Ovary (tissue), 3 donors: ENCODE measurements around the gene TTC9.

Experiments used
- EP300 ChIP-seq: sonication (generic); formaldehyde crosslinking; IDR thresholded peaks from one replicate; pipeline ENCODE4 v1.6.1; 2017; ENCODE audit warnings: antibody characterized with exemption
- POLR2A ChIP-seq: fragments of 450-650 bp; IDR thresholded peaks from one replicate; pipeline ENCODE4 v1.6.1; 2017; ENCODE audit warnings: antibody characterized with exemption, mild to moderate bottlenecking, moderate library complexity
- TF ChIP-seq, protein P1 (sequence below), 3 donors: fragments of 450-650 bp in 2 of 3; fragments of 200-600 bp in 1 of 3; IDR thresholded peaks; one replicate each; pipeline versions ENCODE4 v1.5.1 to v1.8.0; 2016 to 2022; ENCODE audit warnings: antibody characterized with exemption in 3 of 3, mild to moderate bottlenecking in 1 of 3
- donor health status: DM: no; HTN: no; CAD: no.

DNA sequence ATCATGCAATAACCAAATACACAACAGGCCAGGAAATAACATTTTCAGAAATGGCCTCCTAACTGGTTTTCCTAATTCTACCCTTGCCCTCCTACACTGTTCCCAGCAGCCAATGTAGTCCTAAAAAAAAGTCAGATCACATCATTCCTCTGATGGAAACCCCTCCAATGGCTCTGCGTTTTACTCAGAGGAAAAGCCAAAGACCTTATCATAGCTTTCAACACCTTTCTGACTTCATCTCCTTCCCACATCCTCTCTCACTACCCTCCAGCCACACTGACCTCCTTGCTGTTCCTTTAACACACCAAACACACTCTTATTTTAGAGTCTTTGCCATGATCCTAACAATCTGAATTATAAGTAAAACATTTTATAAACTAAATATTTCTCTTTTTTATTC is 42.4 kb upstream of the TTC9 start:
- TF ChIP-seq, protein P1, sequence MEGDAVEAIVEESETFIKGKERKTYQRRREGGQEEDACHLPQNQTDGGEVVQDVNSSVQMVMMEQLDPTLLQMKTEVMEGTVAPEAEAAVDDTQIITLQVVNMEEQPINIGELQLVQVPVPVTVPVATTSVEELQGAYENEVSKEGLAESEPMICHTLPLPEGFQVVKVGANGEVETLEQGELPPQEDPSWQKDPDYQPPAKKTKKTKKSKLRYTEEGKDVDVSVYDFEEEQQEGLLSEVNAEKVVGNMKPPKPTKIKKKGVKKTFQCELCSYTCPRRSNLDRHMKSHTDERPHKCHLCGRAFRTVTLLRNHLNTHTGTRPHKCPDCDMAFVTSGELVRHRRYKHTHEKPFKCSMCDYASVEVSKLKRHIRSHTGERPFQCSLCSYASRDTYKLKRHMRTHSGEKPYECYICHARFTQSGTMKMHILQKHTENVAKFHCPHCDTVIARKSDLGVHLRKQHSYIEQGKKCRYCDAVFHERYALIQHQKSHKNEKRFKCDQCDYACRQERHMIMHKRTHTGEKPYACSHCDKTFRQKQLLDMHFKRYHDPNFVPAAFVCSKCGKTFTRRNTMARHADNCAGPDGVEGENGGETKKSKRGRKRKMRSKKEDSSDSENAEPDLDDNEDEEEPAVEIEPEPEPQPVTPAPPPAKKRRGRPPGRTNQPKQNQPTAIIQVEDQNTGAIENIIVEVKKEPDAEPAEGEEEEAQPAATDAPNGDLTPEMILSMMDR (IDR thresholded peaks at IDR 0.05): no peak
- no peak for TF ChIP-seq EP300
- no peak for TF ChIP-seq POLR2A
